Testis (tissue), 2 donors: ENCODE measurements around the gene WNK2.

ENCODE experiments used
- POLR2A ChIP-seq: fragments of 450-650 bp; IDR thresholded peaks from one replicate; pipeline ENCODE4 v1.6.1; 2017; ENCODE audit warnings: antibody characterized with exemption, mild to moderate bottlenecking, moderate library complexity
- TF ChIP-seq, protein P1 (sequence below), 3 experiments: fragments of 450-650 bp in 2 of 3; fragments of 200-600 bp in 1 of 3; sonication (generic) in 1 of 3; IDR thresholded peaks; one replicate each; pipeline ENCODE4 v1.5.1; 2016 to 2019; ENCODE audit warnings: antibody characterized with exemption in 3 of 3, mild to moderate bottlenecking in 2 of 3, moderate library complexity in 1 of 3

DNA sequence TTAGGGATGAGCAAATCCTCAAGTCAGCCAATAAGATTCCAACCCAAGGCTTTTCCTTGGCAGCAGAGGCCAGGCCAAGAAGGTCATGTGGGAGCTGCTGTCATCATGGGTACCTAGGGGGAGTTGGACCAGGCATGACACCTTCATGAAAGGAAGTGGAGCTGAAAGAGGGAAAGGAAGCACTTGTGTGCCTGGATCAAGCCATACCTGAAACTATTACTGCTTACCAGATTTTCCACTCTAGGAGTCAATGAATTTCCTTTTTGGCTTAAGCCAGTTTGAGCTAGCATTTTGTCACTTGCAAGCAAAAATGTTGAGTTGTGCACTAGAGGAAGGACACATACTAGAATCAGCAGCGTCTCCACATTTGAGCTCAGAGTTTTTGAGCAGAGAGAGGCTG is 14.5 kb upstream of the WNK2 start:
- TF ChIP-seq, protein P1, sequence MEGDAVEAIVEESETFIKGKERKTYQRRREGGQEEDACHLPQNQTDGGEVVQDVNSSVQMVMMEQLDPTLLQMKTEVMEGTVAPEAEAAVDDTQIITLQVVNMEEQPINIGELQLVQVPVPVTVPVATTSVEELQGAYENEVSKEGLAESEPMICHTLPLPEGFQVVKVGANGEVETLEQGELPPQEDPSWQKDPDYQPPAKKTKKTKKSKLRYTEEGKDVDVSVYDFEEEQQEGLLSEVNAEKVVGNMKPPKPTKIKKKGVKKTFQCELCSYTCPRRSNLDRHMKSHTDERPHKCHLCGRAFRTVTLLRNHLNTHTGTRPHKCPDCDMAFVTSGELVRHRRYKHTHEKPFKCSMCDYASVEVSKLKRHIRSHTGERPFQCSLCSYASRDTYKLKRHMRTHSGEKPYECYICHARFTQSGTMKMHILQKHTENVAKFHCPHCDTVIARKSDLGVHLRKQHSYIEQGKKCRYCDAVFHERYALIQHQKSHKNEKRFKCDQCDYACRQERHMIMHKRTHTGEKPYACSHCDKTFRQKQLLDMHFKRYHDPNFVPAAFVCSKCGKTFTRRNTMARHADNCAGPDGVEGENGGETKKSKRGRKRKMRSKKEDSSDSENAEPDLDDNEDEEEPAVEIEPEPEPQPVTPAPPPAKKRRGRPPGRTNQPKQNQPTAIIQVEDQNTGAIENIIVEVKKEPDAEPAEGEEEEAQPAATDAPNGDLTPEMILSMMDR (IDR thresholded peaks at IDR 0.05) = no peak
- no peak for TF ChIP-seq POLR2A
